K562 treated with DMSO at 1 percent for 4 hours (cell line): Measurements from ENCODE around the gene OR6C4. TPM values are rescaled to one million over a fixed set of nuclear protein-coding genes. Genes with fewer than 3 reads are reported as not detected.

Experiments used
- total RNA-seq: library from RNA; unstranded; fragments of 300-600 nt; gene quantifications from 2 replicates; pipeline ENCODE4 v1.2.3, GENCODE V29; 2022; ENCODE audit not compliant: insufficient read depth

The OR6C4 gene
- total RNA-seq, result not detected in 2 replicates

GRCh38 chr12:55549302-55549701 lies at the start of gene OR6C4:
Gene OR6C4, plus strand, starts transcription at chr12:55549602. Its CDS starts 1,625 bp downstream, at chr12:55551227.

DNA sequence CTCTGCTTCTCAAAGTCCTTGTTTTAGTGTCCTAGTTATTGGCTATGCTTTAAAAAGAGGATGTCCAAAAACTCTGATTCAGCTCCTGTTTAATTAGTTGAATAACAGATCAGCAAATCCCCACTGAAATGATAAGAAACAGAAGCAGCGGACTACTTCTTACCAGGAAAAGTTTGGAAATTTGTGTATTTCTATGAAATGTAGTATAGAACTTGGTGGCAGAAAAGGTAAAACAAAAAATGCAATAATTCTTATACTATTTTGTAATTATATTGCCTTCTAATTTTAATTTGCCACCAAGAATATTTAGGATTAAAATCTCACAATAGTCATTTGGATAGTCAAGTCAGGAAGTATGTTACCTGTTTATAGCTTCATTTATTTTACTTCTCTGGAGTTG lies 22.8 kb downstream of the OR6C4 start, which contains the start of gene OR2AP1:
Gene OR2AP1, plus strand, starts transcription at position 301 of the 400 bp plus-strand sequence. CDS start 1,947 bp downstream, outside the sequence.

Other genes with a start within 250 kb of the OR6C4 start
- not detected in 2 replicates for gene OR6C1, start 235.3 kb upstream of the OR6C4 start, total RNA-seq
- not detected in 2 replicates for gene OR6C3, start 218.9 kb upstream of the OR6C4 start, total RNA-seq
- not detected in 2 replicates for gene OR6C75, start 186.6 kb upstream of the OR6C4 start, total RNA-seq
- gene OR6C65, start 149.1 kb upstream of the OR6C4 start, total RNA-seq, result not detected in 2 replicates
- not detected in 2 replicates for gene OR6C76, start 123.3 kb upstream of the OR6C4 start, total RNA-seq
- not detected in 2 replicates for gene OR6C2, start 105.5 kb upstream of the OR6C4 start, total RNA-seq
- gene OR6C70, start 79.5 kb upstream of the OR6C4 start, total RNA-seq, result not detected in 2 replicates
- not detected in 2 replicates for gene OR6C68, start 57.2 kb upstream of the OR6C4 start, total RNA-seq
- not detected in 2 replicates for gene OR2AP1, start 22.9 kb downstream of the OR6C4 start, total RNA-seq
- not detected in 2 replicates for gene OR10P1, start 87.3 kb downstream of the OR6C4 start, total RNA-seq
- 0.65 and 1.3 TPM in 2 replicates for gene ITGA7, start 158.3 kb downstream of the OR6C4 start, total RNA-seq
- gene BLOC1S1, start 166.4 kb downstream of the OR6C4 start, total RNA-seq, result 54.8 and 73.4 TPM in 2 replicates
- 1.5 TPM in 1 of 2 replicates, not detected in the other for gene RDH5, start 170.8 kb downstream of the OR6C4 start, total RNA-seq
- gene CD63, start 179.4 kb downstream of the OR6C4 start, total RNA-seq, result 1,114 and 1,204 TPM in 2 replicates
- gene GDF11, start 193.5 kb downstream of the OR6C4 start, total RNA-seq, result 7.7 and 11.9 TPM in 2 replicates